GM12864 (cell line): ENCODE data around the gene SLC44A4.
"Not testable (repeated sequence)": the region's sequence is repeated elsewhere in the genome, so short reads cannot be mapped to it uniquely, and the experiment has no call there.

Experiments
- DNase-seq: peaks from one replicate; pipeline ENCODE4 v3.0.0-alpha.2; 2011; ENCODE audit warnings: low read depth
- H3K4me3 ChIP-seq: 2 replicates; pipeline ENCODE4 v1.5.1; 2011; ENCODE audit warnings: mild to moderate bottlenecking, low read depth, low read length, control low read depth
- CTCF ChIP-seq: IDR thresholded peaks from 2 replicates; pipeline ENCODE4 v1.5.1; 2011; ENCODE audit warnings: low read depth, mild to moderate bottlenecking, moderate library complexity, low read length, control low read depth, inconsistent platforms; ENCODE audit errors: missing control alignments

The SLC44A4 gene

DNA sequence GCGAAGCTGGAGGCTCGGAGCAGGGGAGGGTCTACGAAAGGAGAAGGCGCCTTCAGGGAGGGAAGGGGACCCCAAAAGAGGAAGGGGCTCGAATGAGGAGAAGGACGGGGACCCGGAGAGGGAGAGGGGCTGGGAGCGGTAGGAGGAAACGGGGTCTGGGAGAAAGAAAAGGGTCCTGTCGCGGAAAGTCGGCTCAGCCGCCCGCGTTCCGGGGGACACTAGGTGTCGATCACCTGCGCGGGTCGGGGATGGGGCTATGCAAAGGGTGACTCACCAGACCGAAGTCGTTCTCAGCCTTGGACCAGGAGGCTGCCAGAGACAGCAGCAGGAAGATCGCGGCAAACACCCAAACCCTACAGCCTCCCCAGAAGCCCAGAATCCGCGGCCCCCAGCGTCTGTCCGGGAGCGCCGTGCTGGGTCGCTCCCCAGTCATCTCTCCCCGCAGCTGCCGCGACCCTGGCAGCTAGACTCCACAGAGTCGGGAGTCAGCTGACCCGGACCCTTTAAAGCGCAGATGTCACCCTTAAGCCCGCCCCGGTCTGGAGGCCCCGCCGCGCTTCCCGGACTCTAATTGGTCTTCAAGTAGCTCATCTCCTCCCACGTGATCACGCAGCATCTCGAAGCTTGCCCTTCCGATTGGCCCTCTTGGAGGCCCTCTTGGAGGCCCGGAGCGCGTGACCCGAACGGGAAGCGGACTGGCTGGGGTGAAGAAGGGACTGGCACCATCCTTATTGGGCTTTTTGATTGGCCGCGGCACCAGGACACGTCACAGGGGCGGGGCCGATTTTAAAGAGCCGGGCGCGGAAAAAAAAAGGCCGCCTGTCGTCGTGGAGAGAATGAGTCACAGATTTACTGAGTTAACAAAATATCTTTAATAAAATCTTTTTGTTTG is 16.2 kb downstream of the SLC44A4 start, which contains the start of gene NEU1:
Gene NEU1, minus strand, starts transcription at position 478 of the 892 bp plus-strand sequence. Its CDS starts 45 bp downstream, at position 433.
- H3K4me3 ChIP-seq: peak within 1 kb of the TSS; percentile 91
- DNase-seq: peak; percentile 100
- TF ChIP-seq CTCF: no peak

- H3K4me3 ChIP-seq: peak overlapping the region; percentile 91
- no peak for DNase-seq
These were observed 16.9 kb downstream of the SLC44A4 start for GRCh38 chr6:31861919-31862343.

GRCh38 chr6:31861150-31861549 is 17.6 kb downstream of the SLC44A4 start:
- no peak for DNase-seq
- no peak for TF ChIP-seq CTCF
- H3K4me3 ChIP-seq: no peak overlapping the region

More at GRCh38 chr6:31861919-31862343, 16.9 kb downstream of the SLC44A4 start:
- no peak for TF ChIP-seq CTCF

- H3K4me3 ChIP-seq: no peak overlapping the region
- no peak for DNase-seq
- TF ChIP-seq CTCF: no peak
These were observed 18.4 kb downstream of the SLC44A4 start for GRCh38 chr6:31860349-31860748.

- DNase-seq: no peak
- TF ChIP-seq CTCF: no peak
- H3K4me3 ChIP-seq: no peak overlapping the region
These were observed 18.9 kb downstream of the SLC44A4 start for GRCh38 chr6:31859923-31860322.

DNA sequence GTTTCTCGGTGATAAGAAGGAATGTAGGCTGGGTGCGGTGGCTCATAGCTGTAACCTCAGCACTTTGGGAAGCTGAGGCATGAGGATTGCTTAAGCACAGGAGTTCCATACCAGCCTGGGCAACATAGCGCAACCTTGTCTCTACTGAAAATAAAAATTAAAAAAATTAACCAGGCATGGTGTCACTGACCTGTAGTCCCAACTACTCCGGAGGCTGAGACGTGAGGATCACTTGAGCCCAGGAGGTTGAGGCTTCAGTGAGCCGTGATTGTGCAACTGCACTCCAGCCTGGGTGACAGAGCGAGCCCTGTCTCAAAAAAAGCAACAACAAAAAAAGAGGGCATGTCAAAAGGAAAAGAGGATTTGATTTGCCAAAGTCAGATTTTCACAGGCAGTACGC is 20.1 kb downstream of the SLC44A4 start:
- no peak for DNase-seq
- TF ChIP-seq CTCF: no peak
- no peak overlapping the region for H3K4me3 ChIP-seq

DNA sequence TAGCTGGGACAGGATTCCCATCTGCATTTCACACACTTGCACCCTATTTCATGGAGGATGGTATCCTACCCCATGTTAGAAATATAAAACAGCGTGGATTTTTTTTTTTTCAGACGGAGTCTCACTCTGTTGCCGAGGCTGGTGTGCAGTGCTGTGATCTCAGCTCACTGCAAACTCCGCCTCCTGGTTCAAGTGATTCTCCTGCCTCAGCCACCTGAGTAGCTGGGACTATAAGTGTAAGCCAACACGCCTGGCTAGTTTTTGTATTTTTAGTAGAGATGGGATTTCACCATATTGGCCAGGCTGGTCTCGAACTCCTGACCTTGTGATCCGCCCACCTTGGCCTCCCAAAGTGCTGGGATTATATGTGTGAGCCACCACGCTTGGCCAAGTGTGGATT is 21.0 kb downstream of the SLC44A4 start:
- not testable (repeated sequence) for DNase-seq, H3K4me3 ChIP-seq

GRCh38 chr6:31851980-31852718 is 26.6 kb downstream of the SLC44A4 start:
- DNase-seq, H3K4me3 ChIP-seq: not testable (repeated sequence)
